ENCODE data around the gene PRLH.

PRLH gene

GRCh38 chr2:237567276-237568029, 1.1 kb downstream of the PRLH start:
- no peak for DNase-seq

- no peak for DNase-seq
Observed at GRCh38 chr2:237568121-237568660, 1.8 kb downstream of the PRLH start.

GRCh38 chr2:237569041-237569440, 2.7 kb downstream of the PRLH start:
- DNase-seq, result no peak

- DNase-seq, result no peak
Observed at GRCh38 chr2:237569896-237570295, 3.5 kb downstream of the PRLH start.

GRCh38 chr2:237570776-237571335, 4.5 kb downstream of the PRLH start:
- DNase-seq, result no peak

GRCh38 chr2:237571551-237571950, 5.2 kb downstream of the PRLH start:
- DNase-seq, result no peak

- DNase-seq, result peak; percentile 89
Observed at GRCh38 chr2:237572021-237572741, 5.8 kb downstream of the PRLH start.

- DNase-seq, result no peak
Observed at GRCh38 chr2:237572742-237573101, 6.3 kb downstream of the PRLH start.

- no peak for DNase-seq
Observed at GRCh38 chr2:237573721-237574415, 7.5 kb downstream of the PRLH start.

GRCh38 chr2:237574467-237574866, 8.1 kb downstream of the PRLH start:
- DNase-seq, result no peak

- no peak for DNase-seq
Observed at GRCh38 chr2:237574894-237575868, 8.8 kb downstream of the PRLH start.

GRCh38 chr2:237575869-237576862, 9.8 kb downstream of the PRLH start:
- no peak for DNase-seq

GRCh38 chr2:237576974-237577373, 10.6 kb downstream of the PRLH start:
- no peak for DNase-seq

- no peak for DNase-seq
Observed at GRCh38 chr2:237577458-237577857, 11.1 kb downstream of the PRLH start.

GRCh38 chr2:237577956-237578870, 11.8 kb downstream of the PRLH start:
- DNase-seq, result no peak

- DNase-seq, result no peak
Observed at GRCh38 chr2:237581326-237581725, 15.0 kb downstream of the PRLH start.

GRCh38 chr2:237581751-237582746, 15.7 kb downstream of the PRLH start:
- DNase-seq, result no peak
